Activated CD4-positive, alpha-beta T cell treated with anti-CD3 and anti-CD28 coated beads, Interleukin-2, amount 50 U/mL, for 1 hour (primary cell): ENCODE data around the gene DPH1.
"Not testable (repeated sequence)": the region's sequence is repeated elsewhere in the genome, so short reads cannot be mapped to it uniquely, and the experiment has no call there.

Source experiments
- DNase-seq: peaks from one replicate; pipeline ENCODE4 v3.0.0-alpha.2; 2020

DPH1 gene

DNA sequence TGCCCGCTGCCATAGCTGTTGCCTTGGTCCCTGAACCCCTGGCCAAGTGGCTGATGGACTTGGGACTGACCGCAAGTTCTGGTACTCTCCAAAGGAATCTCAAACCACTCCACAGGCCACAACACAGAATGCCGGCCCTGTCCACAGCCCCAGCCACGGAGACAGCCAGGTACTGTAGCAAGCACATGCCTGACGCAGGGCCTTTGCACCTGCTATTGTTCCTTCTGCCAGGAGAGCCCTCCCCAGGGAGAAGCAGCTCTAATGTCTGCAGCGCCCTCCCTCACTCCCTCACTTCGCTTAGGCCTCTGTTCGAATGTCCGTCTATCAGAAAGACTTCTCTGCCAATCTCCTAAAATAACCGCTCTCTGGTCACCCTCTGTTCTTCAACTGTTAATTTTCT is 20.2 kb upstream of the DPH1 start:
- DNase-seq, result no peak

DNA sequence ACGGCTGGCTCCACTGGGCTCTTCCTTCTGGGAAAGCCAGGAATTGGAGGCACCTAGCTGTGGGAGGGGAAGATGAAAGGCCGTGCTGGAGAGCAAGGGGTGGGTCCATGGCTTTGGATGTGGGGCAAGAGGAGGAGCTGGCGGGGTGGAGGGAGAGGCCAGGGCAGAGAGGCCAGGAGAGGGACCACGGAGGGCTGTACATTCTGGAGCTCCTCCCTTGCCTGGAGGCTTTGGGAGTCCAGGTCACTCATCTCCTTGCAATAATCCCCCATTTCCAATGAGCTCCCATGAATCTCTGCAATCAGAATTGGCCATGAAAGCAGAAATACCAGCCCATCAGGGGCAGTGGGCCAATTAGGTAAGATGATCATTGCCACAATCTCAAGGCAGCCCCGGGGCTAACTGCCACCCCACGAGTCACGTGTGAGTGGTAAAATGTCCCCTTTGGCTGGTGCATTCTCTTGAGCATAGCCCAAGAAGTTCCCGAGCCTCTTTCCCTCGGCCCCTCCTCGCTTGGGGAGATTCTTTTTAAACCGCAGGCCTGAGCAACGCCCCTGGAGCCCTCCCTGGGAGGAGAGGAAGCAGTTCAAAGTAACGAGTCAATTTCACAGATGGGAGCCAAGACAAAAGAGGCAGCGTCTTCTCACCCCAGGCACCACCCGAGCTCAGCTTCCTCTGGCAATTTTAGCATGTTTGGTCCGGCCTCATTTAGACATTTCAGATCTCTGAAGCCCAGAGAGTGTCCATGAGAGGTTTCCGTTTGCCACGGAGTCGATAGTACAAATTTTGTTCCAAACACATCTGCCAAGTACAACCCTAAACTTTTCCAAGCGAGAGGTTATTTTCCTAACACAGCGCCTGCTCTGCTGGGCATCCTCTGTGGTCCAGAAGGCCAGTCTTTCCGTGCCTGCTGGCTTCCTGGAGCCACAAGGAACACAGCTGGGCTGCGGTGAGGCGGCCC is 18.3 kb upstream of the DPH1 start:
- DNase-seq, result no peak

DNA sequence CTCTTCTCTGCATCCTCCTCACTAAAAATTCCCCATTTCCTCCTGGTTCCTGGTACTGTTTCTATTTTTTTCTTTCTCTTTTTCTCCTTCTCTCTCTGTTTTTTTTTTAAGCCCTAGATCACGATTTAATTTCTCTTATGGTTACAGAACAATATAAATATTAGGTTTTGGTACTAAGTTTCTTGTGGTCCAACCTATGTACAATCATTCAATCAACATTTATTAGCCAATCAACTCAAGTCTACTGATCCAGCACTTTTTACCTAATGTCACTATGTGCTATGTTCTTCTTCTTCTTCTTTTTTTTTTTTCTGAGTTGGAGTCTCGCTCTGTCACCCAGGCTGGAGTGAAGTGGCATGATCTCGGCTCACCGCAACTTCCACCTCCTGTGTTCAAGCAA is 17.5 kb upstream of the DPH1 start:
- DNase-seq, result no peak

DNA sequence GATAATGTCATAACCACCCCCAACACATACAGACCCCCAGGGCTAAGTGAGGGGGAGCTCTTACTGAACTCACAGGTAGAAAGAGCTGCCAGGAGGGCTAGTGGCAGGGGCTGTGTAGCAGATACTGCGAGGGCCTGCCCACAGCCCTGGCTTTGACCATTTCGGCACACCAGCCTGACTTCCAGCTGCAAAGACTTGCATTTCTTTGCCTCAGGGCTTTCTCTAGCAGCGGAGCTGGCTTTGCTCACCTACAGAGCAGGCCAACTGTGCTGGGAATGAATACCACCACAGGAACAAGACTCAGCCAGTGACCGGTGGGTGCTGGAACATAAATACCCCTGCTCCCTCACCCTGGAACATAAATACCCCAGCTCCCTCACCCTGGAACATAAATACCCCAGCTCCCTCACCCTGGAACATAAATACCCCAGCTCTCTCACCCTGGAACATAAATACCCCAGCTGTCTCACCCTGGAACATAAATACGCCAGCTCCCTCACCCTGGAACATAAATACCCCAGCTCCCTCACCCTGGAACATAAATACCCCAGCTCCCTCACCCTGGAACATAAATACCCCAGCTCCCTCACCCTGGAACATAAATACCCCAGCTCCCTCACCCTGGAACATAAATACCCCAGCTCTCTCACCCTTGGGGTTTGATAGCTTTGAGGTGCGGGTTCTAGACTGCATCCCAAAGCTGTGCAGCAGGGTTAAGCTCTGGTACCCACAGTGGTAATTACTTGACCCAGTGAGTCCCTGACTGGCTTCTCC is 16.5 kb upstream of the DPH1 start:
- not testable (repeated sequence) for DNase-seq

DNA sequence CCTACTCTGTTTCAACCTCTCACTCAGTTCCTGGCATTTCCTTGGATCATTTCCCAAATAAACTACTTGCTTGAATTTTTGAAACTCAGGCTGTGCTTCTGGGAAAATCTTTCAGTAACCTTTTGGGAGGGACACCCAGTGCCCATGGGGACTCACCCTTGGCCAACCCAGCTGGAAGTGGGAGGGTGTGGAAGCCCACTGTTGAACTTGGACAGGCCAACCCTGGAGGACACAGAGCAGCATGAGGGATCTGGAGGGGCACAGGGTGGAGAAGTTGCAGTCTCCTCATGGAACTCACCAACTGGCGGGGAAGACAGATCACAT is 16.0 kb upstream of the DPH1 start:
- DNase-seq, result no peak

DNA sequence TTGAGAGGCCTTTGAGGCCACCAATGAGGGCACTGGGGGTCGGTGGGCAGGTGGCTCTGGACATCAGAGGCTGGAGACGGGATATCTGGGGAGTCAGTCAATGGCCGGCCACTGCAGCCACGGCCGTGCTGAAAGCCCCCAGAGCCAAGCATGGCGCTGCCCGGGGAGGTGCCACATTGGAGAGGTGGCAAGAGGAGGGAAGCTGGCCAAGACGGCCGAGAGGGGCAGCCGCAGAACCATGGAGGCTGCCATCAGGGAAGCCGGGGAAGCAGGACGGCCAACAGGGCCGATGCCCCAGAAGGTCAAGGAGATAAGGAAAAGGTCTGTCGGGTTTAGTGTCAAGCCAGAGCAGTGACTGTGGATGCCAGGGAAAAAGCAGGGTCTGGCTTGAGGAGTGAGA is 14.6 kb upstream of the DPH1 start:
- DNase-seq, result no peak

DNA sequence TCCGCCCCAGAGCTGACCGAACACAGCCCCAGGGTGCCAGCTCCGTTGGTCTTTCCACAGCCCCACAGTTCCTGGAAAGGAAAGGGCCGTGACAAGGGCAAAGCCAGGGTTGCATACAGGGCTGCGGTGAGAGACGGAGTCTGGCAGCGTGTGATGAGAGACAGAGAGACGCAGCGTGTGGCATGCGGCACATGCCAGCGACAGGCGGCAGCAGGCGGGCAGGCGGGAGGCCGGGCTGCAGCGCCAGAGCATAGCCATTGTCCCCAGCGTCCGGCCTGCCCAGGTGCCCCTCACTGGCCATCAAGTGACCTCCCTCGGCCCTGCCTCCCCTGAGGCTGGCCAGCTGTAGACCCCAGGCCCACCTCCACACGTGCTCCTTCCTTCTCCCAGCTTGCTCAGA is 13.5 kb upstream of the DPH1 start:
- DNase-seq, result no peak

DNA sequence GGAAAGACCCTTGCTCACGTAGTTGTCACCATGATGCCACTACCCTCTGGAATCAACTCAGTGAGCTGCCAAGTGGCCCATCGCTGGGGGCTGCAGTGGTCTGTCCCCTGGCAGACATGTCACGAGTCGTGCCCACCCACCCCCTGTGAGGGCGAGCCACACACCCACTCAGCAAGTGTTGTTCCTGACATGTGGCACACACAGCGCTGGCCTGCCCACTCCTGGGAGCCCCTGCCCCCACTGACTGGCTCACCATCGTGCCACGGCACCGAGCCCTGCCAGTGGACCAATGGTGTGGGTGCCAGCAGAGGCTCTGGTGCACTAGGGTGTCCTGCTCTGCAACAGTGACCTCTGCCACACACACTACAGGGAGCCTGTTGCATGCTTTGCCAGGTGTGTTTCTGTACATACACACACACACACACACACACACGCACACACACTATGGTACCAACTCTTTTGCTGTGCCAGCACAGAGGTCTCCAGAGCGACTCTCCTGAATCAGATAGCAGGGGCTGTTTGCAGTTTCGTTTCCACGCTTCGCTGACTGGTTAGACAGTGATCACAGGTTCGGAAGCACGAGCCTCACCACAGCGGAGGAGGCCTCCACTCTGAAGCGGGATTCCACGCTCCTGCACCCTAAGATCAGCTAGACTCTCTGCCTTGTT is 12.5 kb upstream of the DPH1 start:
- DNase-seq, result no peak

DNA sequence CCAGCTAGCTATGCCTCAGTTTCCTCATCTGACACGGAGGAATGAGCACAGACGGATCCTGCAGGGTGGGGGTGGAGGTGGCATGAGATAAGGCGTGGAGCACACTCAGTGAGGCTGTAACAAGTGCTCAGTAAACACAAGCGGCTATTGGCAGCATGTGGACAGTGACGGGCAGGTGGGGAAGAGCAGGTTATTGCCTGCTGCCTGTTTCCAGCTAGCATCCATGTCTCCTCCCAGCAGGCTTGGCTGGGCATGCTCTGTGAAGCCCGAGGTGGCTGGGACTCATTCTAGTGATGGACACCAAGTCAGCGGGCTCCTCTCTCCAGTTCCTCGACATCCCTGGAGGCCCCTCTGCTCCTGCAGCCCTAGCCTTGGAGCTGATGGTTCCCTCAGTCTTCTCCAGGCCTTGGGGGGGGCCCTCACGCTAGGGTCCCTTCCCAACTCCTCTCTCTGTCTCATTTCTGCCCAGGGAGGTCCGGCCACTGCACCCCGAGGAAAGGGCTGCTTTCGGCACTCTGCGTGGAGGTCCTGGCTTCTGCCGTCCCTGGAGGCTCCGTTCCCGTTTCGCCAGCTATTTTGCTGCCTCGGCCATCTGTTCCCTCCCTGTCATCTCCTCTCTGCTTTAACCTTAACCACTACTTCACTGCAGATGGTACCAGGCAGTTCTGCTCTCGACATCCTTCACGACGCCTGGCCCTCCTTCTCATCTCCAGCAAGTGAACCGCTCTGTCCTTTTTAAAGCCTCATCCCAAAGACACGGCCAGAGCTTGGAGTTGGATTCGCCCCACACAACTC is 11.0 kb upstream of the DPH1 start:
- DNase-seq, result no peak

DNA sequence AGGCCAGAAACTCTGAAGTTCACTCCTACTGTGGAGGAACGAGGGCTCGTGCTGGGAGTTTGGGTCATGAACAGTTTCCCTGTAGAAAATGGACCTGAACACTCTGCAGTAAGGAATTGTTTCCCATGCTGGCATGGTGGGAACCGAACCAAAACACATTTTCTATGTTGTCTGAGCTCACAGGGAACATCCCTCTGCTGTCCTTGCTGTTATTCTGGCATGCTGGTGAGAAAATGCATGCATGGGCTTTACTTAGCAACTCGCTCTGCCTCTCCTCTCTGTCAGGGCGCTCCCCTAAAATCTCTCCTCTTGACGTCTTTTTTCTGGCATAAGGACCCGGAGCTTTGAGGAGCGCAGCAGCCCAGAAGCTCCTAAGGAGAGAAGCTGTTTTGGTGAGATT is 10.2 kb upstream of the DPH1 start:
- no peak for DNase-seq

DNA sequence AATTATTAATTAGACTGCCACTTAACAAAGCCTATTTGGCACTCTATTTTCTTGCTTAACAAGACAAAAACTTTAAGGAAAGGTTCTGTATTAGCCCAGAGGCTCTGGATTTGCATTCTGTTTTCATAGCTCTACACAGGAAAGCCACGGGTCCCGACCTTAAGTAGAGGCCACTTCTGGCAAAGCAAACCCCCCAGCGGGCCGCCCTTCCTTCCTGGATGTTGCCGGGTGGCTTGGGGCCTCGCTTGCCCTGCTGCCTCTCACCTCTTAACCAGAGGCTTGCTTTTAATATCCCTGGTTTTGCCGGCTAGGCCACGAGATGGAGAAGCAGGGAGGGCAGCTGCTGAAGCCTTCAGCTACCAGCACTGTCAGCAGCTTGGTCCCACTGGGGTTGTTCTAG is 9.2 kb upstream of the DPH1 start:
- no peak for DNase-seq

DNA sequence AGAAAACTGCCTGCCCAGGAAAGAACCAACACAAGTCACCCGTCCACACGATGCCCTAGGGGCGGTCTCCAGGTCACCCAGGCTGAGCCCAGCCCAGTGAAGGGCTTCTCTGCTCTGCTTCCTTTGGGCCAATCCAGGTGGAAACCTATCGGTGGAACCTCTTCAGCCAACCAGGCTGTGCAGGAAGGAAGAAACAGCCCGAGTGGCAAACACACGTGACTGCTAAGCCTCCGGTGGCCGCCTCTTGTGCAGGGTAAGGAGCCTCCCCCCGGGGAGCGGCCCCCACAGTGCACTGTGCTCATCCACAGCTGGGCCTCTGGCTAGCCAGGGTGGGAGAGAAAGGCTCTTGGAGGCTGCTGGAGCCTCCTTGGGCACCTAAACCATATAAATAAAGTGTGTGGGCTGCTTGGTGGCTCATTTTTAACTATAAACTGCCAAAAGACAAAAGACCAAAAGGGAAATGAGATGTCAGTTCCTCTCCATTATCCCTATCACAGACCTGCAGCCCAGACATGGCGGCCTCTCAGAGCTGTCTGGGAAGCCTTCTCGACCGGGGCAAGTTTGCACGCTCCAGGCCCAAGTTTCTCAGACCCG is 7.2 kb upstream of the DPH1 start:
- no peak for DNase-seq

DNA sequence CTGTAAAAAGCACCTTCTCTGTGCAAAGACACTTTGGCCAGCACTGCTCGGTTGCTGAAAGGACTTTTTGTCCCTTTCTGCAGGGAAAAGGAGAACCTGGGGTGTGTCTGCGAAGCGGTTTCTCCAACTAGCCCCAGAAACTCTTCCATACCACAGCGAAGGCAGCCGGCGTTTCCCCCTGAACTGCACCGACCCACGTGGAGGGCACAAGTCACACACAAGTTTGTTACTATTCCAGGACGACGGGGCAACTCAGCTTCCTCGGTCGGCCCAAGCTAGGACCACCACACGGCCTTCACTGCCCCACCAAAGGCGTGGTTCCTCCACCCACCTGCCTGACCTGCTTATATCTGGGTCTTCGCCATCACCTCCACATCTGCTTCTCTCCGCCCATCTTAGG is 6.7 kb upstream of the DPH1 start:
- DNase-seq, result no peak

DNA sequence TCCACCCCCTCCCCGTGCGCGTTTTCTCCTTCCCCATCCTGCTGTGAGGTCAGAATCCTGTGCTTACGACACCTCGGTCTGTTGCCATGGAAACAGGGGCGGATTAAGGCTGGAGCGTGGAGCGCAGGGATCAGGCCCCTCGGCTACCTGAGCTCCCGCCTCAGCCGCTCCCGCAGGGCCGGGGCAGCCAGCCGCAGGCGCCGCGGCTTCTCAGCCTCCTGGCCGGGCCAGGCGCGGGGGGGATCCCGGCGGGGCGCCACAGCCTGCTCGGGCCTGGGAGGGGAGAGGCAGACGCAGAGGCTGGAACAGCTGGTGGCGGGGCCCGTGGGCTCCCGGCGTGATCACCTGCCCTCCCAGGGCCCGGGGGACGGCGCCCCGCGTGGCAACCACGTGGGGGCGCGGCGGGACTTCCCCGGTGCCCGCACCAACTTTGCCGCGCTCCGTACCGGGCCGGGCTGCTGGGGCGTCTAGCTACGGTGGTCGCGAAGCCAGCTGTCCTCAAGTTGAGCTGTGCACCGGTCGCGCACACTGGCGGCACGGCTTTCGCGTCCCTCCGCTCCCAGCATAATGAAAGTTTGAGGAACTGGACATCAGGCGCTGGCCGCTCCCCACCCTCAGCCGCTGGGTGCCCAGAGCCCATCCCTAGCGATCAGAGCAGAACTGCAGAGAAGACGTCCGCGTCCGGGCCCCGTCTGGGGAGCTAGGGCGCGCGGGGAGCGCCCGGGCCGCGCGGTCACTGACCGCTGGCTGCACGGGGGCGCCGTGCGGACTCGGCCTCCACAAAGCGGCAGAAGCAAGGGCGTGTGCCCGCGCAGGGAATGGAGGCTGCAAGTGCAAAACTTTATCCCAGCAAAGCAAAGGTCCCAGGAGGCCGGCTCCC is 6.0 kb upstream of the DPH1 start:
- DNase-seq, result peak; percentile 38

DNA sequence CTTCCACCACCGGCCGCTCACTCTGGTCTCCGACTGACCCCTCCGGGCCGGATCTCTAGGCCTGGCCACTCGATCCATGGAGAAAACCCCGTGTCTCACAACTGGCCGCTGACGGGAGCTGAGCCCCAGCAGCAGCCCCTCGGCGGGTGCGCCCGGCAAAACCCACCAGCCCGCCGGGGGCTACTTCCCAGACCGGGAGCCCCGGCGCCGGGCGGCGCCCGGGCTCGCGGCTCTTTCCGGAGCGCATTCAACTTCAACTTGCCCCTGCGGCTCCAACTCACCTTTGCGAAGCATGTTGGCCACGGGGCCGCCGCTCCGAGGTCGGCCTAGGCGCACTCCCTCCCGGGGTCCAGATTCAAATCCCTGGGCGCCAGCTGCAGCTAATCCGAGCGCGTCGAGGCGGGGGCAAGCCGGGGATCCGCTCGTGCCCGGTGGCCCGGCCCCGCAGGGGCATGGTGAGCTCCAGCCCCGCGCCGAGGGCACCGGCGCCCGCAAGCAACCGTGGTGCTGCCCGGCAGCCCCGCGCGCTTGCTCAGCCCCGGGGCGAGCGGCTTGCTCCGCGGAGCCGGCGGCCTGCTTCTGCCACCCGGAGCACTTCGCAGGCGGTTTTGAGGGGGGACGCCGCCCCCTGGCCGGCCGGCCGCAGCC is 5.3 kb upstream of the DPH1 start:
- DNase-seq, result no peak

DNA sequence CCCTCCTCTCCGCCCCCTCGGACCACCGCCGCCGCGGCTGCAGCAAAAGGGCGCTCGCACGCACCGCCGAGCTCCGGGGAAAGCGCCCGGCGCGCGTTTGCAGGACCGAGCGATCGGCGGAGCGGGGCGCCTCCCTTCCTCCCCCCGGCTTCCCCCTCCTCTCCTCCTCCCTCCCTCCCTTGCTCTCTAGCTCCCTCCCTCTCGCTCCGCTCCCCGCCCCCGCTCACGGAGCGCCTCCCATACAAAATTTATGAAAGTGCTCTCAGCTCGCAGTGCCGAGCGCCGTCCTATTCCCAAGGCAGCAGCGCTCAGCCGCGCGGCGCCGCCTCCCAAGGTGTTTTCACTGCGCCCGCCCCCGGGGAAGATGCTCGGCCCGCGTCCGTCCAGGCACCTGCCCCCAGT is 4.7 kb upstream of the DPH1 start, which contains the start of gene RTN4RL1:
Gene RTN4RL1, minus strand, starts transcription at position 115 of the 402 bp plus-strand sequence. CDS start 469 bp downstream, outside the sequence.
- DNase-seq, result peak; percentile 76

DNA sequence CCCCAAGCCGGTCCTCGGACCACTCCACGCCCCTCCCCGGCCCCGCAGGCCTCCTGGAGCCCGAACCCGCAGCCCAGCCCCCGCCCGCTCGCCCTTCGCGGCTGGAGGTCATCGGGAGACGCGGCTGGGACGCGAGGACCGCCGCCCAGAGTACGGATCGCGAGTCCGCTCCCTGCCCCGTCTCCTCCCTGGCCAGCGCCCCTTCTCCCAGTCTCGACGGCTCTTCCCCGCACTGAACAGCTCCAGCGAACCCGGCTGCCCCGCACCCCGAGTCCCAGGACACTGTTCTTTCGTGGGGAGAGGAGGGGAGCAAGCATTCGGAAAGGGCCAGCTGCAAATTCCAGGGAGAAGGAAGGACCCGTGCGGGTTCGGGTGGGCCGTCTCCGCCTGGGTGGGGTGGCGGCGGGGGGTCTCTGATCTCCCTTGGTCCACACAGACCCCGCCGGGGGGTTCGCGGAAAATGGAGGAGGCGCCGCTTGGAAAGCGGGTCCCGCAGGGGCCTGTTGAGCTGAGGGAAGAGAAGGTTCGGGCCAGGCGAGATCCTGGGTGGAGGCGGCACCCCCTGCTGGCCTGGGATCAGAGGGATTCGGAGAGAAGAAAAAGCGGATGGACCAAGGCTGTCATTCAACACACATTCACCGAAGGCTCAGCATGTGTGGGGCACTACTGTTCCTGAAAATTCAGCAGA is 4.2 kb upstream of the DPH1 start:
- no peak for DNase-seq

DNA sequence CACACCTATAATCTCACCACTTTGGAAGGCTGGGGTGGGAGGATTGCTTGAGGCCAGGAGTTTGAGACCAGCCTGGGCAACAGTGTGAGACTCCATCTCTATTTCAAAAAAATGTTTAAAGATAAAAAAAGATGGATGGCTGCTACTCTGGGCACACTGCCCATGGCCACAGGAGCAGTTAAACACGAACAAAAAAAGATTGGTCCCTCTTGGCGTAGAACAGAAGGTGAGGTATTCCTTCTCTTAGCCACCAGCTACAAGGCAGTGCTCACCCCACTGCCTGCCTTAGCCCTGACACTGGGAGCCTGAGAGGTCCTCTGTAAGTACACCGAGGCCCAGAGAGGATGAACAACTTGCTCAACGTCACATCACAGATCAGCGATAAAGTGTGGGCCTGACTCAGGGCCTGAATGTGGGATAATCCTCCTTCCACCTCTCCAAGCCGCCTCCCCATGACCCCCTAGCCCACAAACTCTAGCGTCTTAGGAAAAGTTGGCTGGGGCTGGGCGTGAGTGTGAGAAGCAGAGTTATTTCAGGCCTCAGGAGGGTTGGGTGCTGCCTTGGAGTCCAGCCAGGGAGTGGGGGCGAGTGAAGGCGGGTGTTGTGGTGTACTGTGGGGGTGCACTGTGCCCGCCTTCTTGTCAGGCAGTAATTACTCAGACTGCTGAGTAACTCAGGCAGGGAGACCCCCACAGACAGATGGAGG is 2.3 kb upstream of the DPH1 start:
- no peak for DNase-seq

DNA sequence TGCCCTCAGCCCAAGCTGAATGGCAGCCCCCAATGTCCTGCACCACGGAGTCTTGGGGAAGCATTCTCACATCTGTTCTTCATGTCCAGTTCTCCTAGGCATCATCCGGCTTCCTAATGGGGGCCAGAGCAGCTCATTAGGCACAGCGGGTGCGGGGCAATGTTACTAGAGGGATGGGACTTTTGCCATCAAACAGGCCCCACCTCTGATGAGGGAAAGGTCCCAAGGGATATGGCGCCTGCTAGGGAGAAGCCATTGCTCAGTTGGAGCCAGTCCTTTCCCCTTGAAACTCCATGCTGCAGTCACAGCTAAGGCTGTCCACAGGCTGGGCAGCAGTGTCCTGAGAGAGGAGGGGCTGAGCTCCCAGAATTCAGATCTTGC is 1.7 kb upstream of the DPH1 start:
- DNase-seq, result no peak

DNA sequence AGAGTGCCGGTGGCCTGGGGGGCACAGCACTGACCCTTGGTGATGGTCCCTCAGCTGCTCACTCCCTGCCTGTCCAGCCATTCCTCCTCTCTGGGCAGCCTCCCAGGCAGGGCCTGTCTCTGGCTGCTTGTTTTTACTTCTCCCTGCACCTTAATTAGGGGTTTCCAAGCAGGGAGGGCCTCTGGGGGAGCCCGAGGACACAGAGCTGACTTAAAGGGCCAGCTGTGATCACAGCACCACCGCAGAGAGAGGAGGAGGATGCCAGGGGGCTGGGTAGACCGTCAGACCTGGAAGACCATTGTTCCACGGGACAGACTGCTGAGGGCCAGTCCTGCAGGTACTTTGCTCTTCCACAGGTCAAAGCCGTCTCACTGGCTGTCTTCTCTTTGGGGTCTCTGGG is 1.2 kb upstream of the DPH1 start:
- DNase-seq, result no peak
